Suppressor macrophage (primary cell): ENCODE data around the gene IER5L.

Experiments used
- DNase-seq, 4 experiments: peaks; one replicate each; pipeline ENCODE4 v3.0.0-alpha.2; 2020 to 2022

Gene IER5L

GRCh38 chr9:129160712-129161533 is 17.1 kb downstream of the IER5L start:
- no peak for DNase-seq

DNA sequence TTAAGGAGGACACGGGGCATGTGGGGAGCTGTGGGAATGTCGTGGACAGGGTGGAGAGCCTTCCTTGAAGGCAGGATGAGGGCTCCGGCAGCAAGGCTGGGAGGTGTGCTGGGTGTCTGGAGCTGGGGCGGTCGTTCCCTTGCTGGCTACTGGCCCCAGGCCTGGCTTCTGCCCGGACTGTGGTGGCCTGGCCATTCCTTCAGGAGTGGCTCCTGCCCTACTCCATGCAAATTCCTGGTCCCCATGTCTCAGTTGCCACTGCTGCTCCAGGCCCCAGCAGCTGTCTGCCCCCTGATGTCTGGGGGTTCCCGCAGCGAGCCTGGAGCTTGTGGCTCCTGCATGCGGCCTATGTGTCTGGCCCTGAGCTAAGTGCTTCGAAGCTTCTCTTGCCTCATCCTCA is 21.9 kb downstream of the IER5L start:
- no peak for DNase-seq

- DNase-seq, result no peak
Observed at GRCh38 chr9:129154866-129155477, 23.1 kb downstream of the IER5L start.

- DNase-seq, result no peak
Observed at GRCh38 chr9:129151469-129151868, 26.6 kb downstream of the IER5L start.

GRCh38 chr9:129150672-129151211 is 27.3 kb downstream of the IER5L start:
- no peak for DNase-seq

DNA sequence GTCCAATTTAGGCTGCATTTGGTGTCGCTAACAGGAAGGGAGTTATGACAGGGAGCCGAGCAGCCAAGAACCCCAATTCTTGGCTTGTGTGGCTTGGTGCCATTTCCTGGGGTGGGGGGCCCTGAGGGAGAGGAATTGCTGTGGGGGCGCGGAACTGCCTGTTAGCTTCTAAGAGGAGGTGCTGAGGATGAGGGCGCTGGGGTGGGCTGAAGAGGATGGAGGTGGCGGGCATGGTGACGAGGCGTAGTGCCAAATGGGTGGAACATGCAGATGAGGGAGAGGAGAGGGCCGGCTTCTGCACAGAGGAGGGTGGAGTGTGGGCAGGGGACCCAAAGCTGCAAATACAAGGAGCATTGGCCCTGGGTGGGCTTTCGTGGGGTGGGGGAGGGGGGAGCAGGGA is 27.9 kb downstream of the IER5L start:
- no peak for DNase-seq

GRCh38 chr9:129149442-129149841 is 28.6 kb downstream of the IER5L start:
- no peak for DNase-seq

GRCh38 chr9:129148463-129149204 is 29.4 kb downstream of the IER5L start:
- DNase-seq, result no peak

DNA sequence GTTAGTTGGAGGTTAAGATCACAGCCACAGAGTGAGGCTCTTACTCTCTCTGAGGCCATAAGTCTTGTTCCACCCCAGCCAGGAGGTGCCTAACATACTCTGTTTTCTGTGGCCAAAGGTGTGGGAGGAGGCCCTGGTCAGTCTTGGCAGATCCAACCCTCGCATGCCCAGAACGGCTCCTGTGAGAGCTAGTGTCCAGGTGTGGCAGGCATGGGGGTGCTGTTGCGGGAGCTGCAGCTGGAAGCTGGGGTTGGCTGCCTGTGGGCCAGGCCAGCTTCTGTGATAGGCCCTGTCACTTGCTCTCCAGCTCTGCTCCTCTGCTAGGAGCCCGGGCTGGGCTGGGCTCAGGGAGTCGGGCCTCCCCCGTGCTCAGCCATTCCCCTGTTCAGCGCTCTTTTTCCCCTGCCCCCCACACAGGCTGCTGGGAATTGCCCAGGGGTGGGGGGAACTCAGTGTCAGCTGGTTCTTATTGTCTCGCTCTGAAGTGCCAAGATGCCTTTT is 31.6 kb downstream of the IER5L start:
- DNase-seq, result no peak

DNA sequence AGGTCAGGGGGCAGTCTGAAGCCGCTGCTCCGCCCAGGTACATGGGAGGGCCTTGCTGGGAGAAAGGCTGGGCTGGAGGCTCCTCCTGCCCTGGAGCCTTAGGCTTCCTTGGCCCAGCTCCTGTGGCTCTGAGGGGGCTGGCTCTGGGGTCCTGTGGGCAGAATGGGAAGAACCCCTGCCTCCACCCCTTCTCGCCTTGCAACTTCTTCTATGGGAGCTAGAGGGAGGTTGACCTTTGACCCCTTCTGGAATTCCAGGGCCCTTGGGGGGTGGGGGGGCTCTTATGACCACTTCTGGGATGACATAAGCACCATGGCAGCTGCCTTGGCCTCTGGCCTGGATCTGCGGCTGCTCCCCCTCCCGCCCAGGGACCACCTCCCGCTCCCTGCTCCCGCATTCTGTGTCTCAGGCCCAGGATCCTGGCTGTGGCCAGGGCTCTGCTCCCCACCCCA is 32.2 kb downstream of the IER5L start:
- DNase-seq, result no peak

DNA sequence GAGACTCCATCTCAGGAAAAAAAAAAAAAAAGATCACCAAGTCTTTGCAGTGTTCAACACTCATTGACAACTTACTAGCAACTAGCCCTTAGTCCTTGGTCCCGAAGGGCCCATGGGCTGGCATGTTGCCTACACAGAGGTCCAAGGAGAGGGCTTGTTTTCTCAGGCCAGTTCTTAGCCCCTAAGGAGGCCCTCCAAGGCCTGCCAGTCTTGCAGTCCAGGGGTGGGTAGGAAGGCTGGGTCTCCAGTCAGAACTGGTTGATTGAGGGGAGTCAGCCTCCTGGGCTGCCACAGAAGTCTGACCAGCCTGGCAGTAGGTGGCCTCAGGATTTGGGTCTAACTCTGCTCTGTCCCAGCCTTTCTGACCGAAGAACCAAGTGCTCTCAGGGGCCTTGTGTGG is 32.7 kb downstream of the IER5L start:
- no peak for DNase-seq

DNA sequence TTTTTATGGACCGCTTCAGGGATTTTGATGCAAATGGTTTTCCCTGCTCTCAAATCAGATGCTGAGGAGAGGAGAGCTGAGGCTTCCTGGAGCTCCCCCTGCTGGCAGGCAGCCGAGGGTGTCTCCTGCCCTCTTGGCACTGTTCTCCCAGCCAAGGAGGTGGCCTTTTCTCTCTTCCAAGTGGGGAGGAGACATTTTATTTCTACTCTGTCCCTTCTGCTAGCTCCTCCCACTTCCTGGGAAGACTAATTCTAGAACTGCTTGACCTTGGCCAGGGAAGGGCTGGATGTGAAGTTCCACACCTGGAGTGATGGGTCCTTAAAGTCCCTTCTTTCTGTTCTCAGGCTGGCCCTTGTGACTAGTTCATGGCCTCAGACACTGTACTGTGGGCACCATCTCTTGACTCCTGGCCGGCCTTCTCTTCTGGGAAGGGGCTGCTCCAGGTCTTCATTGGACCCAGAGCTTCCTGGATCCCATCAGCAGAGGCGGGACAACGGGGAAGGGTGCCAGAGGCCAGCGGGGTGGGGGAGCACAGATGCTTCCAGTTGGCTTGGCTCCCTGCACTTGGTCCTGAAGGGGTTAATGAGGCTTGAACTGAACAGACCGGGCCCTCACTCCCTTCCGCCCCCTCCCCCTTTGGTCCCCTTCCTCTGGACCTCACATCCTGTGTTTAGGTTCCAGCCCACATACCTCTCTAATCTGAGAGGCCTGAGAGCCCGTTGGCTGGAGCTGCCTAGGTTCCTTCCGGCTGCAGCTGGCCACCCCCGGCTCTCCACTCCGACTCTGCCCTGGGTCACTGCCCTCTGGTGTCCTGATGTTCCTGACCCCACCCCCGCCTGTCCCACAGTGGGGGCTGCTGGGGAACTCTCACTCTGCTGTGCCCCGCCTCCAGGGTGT is 34.8 kb downstream of the IER5L start:
- DNase-seq, result peak; percentile 75 to 90 (median 84)

DNA sequence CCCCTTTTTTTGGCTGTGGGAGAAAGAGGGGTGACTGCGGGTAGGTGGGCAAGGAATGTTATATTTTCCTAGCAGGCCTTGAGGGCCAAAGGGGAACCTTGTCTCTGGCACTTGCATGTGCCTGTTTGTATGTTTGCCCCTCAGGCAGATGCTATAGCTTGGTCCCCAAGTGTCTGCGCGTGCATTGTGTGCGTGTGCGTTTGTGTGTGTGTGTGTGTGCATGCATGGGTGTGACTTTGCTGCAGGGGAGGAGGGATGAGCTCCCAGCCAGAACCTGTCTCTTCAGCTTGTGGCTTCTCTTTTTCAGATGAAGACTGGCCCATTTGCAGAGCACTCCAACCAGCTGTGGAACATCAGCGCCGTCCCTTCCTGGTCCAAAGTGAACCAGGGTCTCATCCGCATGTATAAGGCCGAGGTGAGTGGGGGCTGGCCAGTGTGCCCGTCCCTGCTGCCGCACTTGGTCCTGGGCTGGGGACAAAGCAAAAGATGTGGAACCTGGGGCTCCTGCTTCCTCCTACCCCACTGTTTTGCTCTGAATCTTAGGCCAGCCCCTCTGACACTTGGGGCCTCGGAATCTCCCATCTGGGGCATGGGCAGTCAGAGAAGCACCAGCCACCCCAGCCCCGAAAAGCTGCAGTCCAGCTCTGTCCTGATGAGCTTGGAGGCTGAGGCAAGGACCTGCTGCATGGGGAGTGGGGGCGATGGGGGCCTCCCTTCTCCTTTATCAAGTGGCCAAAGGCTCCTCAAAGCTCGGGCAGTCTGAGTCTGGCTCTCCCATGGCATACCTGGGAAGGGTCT is 35.7 kb downstream of the IER5L start:
- no peak for DNase-seq

DNA sequence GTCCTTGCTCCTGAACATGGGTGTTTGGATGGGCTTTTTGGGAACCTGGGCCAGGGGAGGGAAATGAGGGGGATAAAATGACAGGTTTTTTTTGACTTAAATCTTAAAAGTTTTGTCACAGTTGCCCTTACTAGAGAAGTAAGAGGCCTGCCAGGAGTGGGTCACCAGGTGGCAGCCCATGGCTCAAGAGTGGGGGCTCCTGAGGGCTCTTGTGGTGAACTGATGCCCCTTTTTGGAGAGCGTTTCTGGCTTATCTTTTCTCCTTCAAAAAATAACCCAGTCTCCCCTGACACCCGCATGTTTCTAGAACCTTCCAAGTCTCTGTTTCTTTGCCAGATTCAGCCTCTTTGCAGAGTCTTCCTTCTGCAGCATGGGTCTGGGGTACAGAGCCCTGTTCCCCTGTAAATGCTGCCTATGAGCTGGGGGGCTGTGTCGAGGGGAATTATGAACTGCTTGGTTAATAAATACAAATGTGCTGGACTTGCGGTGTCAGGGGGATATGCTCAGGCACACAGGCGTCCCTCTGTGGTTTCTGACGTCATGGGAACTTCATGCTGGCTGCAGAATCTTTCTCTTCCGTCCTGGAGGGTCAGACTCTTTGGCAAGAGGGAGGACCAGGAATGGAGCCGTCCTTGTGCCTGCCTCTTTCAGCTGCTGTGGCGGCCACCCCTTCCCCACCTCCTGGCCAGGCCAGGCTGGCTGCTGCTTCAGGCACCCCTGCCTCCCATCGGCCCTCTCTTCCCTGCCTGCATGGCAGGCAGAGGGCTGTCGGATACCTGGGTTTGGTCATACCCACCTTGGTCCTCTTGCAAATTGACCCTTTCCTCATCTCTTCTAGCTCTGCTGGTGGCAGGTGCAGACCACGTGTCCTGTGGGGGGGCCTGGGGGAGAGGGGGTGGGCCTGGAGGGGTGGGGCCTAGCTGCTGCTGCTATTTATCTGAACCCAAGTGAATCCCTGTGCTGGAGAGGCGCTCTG is 36.7 kb downstream of the IER5L start:
- DNase-seq, result peak; percentile 74 to 89 (median 86)

DNA sequence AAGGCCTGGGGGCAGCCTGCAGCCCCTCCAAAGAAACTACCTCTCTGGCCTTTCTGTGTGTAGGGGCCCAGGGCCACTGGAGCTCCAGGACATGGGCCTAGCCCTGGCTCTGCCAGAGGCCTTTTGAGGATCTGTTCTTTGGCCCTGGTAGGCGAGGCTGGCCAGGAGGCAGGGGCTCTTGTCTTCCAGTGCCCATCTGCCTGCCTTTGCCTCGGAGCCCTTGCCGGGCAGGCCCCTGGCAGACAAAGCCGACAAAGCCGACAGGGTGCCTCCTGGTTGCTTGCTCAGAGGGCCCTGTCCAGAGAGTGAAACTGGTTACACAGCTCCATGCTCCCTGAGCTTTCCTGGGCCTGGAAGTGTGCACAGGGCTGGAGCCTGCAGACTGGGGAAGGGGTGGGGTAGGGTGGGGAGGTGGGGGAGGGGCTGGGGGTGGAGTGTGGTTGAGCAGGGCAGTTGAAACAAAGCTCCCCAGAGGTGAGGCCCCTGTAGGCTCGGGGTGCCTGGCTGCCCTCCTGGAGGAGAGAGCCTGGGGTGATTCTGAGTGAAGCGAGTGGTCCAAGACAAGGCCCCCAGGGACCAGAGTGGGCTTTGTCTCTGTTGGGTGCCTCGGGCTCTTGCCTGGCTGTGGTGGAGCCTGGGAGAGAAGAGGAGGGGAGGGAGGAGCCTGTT is 37.5 kb downstream of the IER5L start:
- DNase-seq, result peak in 2 of 4 experiments; percentile 39 to 50

DNA sequence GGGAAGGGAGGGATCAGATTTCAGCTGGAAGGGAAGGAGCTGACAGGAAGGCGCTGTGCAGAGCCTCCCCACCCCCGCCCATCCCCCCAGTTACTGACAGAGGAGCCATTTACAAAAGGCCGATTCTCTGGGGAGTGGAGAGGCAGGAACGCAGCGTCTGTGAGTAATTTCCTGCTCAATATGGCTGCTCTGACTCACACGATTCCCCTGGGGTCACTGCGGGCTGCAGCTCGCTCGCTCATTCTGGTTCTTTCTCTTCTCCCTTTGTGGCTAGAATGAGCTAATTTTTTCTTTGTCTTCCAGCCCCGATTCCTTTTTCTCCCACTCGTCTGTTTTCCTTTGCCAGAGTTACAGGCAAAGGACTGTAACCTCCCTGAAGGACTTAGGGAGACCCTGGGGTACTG is 38.1 kb downstream of the IER5L start:
- DNase-seq, result peak; percentile 94 to 98 (median 95)

DNA sequence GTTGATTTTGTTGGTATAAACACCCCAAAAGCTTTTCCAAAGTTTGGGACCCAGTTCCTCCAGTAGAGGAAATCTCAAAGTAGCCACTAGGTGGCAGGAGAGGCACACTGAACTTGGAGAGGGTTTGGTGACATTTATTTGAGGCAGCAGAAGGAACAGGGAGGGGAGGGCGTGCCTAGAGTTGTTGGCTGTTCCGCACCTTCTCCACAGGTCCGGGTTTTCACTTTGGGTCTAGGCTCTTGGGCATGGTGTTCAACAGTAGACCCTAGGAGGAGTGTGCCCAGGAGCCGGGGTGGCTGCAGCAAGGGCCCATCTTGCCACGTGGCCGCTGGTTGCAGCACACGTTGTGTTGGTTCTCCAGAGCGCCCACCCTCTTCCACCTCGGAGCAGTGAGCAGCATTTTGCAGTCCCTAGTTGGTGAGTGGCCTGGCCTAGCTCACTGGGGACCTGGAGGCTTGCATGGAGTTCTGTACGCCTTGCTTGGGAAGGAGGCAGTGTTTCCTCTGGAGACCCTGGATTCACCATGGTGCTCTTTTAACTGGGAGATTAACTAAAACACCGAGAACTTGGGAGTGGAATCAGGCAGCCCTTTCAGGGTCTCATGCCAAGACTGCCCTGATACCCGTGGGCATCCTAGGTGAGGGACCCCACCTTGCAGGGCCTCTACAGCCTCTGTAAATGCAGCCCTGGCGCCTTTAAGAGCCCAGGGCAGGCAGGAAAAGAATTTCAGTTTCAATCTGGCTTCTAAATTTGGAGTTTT is 38.6 kb downstream of the IER5L start:
- peak; percentile 89 to 92 (median 91) for DNase-seq

DNA sequence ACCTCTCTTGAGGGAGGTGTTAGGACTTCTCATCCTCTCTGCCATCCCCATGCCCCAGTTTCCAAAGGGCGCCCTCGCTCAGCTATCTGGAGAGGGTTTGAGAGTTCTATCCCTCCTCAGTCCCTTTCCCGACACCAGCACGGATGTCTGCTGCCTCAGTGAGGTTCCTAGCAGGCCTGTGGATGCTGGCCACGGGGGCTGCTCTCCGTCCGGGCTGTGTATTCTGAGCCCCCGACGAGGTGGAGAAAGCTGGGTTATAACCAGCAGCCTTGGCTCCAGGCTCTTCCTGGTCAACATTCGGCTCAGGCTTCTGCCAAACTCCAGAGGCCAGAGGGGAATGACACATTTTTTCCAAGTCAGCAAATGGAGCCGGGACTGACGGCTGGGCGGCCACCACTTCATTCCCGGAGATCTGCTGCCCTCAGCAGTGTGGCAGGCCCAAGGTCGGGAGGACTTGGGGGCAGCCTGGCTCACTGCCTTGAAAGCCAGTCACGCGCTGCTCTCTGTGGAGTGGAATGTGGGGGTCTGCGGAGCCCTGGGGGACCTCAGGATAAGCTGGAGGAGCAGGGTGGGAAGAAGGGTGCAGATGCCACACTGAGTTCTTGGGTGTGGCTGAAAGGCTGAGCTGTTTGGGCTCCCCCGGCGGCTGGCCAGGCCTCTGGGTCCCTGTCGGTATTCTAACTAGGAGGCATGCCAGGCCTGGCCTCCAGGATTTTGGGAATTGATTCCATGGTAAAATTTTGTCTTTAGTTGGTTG is 39.4 kb downstream of the IER5L start:
- DNase-seq, result no peak
